Activated naive CD4-positive, alpha-beta T cell treated with anti-CD3 and anti-CD28 coated beads, Interleukin-2, amount 10 ng/mL, durations not matched to agents 5 hours and 36 hours (primary cell): Measurements from ENCODE around the gene RGS7BP. TPM values are rescaled to one million over a fixed set of nuclear protein-coding genes. Genes with fewer than 3 reads are reported as not detected.

Experiments used
- total RNA-seq, 2 experiments: library from RNA; stranded (reverse); gene quantifications; one replicate each; pipeline ENCODE4 v1.2.3, GENCODE V29; 2021

RGS7BP gene
- total RNA-seq, result not detected

DNA sequence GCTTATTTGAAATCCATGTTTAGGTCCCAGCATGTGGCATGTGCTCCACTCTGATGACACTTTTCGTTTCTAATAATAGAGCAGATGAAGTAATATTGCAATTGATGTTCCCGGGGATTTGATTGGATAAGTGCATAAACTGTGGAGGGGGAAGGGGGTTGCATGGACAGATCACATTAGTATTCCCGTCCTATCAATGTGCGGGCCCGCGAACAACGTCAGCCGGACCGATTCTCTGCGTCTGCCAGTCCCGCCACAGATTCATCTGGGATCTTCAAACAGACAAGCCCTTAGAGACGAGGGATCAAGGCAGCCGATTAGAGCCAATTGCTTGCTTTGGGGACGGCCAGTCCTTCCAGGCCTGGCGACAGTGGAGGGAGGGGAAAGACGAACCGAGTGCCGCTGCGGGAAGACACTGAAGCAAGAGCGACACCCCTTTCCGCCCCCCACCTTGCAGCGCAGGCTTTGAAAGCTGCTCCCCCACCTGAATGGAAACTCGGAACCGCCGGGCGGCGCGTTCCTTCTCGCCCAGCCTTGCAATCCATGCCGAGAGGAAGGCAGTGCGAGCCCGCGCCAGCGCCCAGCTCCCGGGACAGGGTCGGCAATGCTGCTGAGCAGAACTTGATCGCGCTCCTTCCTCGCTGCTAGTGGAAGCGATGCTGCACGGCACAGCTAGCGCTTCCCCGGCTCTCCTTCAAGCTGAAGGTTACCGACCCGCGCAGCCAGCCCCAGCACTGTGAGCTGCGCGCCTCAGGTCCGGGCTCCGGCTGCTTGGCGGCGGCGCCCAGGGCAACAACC, at the start of gene RGS7BP:
RGS7BP (plus strand) TSS at position 247 of the 798 bp plus-strand sequence. CDS start 610 bp downstream, outside the sequence.

Other genes with a start within 250 kb of the RGS7BP start
- gene SHISAL2B, start 184.5 kb downstream of the RGS7BP start, total RNA-seq, result not detected